Measurements from ENCODE around the gene SLC23A3. TPM values are rescaled to one million over a fixed set of nuclear protein-coding genes. Genes with fewer than 3 reads are reported as not detected.
A peak's percentile ranks its signal among the peaks of the same experiment; 100 is the strongest.

SLC23A3 gene
- polyA plus RNA-seq, 1 donor from 2014 or later, result 0.63 TPM

- H3K36me3 Mint-ChIP-seq, result peaks cover 14% of the 10 kb centered on the region
- H3K27me3 Mint-ChIP-seq, result no peaks in the 10 kb centered on the region
- no peak overlapping the region for H3K27ac Mint-ChIP-seq
- H3K4me1 Mint-ChIP-seq, result peaks cover 0 to 4% (median 3%) of the 10 kb centered on the region in 3 donors
- H3K4me3 Mint-ChIP-seq, result no peak overlapping the region
- no peaks in the 10 kb centered on the region for H3K9me3 Mint-ChIP-seq
Measured at GRCh38 chr2:219125225-219125885, 44.5 kb downstream of the SLC23A3 start.

- Mint-ChIP-seq H3K36me3 (peaks cover 11% of the 10 kb centered on the region), H3K4me3 (no peak overlapping the region), H3K9me3 (no peaks in the 10 kb centered on the region), H3K27me3 (no peaks in the 10 kb centered on the region), H3K4me1 (peaks cover 0 to 4% (median 3%) of the 10 kb centered on the region in 3 donors), H3K27ac (no peak overlapping the region)
Measured at GRCh38 chr2:219124381-219125110, 45.3 kb downstream of the SLC23A3 start.

DNA sequence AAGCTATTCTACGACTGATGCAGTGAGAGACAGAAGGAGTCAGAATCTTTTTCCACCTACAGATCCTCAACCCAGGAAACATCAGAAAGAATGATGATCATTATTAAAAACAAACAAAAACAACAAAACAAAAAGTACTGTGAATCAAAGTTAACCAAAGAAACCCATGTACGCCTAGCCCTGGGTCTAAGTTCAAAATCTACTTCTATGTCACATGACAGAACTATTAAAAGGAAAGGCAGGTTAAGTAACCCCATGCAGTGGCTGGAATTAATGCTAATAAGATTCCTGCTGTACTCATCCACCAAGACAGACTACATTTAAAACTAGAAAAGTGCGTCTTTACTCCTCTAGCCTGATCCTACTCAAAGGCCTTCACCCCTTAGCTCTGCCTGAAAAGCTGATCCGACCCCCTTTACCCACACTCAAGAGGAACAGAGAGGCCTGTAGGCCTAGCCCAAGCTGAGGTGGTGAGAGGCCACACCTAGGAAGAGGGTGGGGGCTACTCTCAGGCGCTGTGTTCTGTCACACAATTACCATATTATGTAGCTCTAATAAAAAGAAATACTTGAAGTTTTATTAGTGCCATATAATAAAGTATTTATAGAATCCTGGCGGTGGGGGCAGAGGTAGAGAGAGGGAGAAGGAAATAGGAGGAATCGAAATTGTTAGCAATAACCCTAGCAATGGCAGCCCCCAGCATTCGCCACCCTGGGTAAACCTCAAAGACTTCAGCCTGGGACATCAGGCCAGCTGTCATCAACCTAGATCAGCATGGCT is 46.3 kb downstream of the SLC23A3 start:
- H3K4me1 Mint-ChIP-seq, result peaks cover 0 to 4% (median 4%) of the 10 kb centered on the region in 3 donors
- H3K4me3 Mint-ChIP-seq, result no peak overlapping the region
- H3K36me3 Mint-ChIP-seq, result peaks cover 11% of the 10 kb centered on the region
- H3K27ac Mint-ChIP-seq, result no peak overlapping the region
- no peaks in the 10 kb centered on the region for H3K9me3 Mint-ChIP-seq
- H3K27me3 Mint-ChIP-seq, result no peaks in the 10 kb centered on the region

GRCh38 chr2:219122202-219122980 is 47.4 kb downstream of the SLC23A3 start:
- H3K36me3 Mint-ChIP-seq, result peaks cover 11% of the 10 kb centered on the region
- no peak overlapping the region for H3K27ac Mint-ChIP-seq
- H3K9me3 Mint-ChIP-seq, result no peaks in the 10 kb centered on the region
- no peaks in the 10 kb centered on the region for H3K27me3 Mint-ChIP-seq
- H3K4me3 Mint-ChIP-seq, result no peak overlapping the region
- H3K4me1 Mint-ChIP-seq, result peaks cover 0 to 4% (median 4%) of the 10 kb centered on the region in 3 donors

- peaks cover 0 to 4% (median 2%) of the 10 kb centered on the region in 3 donors for H3K4me1 Mint-ChIP-seq
- H3K9me3 Mint-ChIP-seq, result no peaks in the 10 kb centered on the region
- peaks cover 7% of the 10 kb centered on the region for H3K36me3 Mint-ChIP-seq
- H3K27ac Mint-ChIP-seq, result no peak overlapping the region
- H3K4me3 Mint-ChIP-seq, result no peak overlapping the region
- no peaks in the 10 kb centered on the region for H3K27me3 Mint-ChIP-seq
Measured at GRCh38 chr2:219120082-219120481, 49.7 kb downstream of the SLC23A3 start.

GRCh38 chr2:219119422-219120043 is 50.3 kb downstream of the SLC23A3 start:
- Mint-ChIP-seq H3K4me3 (no peak overlapping the region), H3K27me3 (no peaks in the 10 kb centered on the region), H3K9me3 (no peaks in the 10 kb centered on the region), H3K36me3 (peaks cover 7% of the 10 kb centered on the region), H3K4me1 (peaks cover 0 to 4% (median 2%) of the 10 kb centered on the region in 3 donors), H3K27ac (no peak overlapping the region)

- Mint-ChIP-seq H3K36me3 (peaks cover 8% of the 10 kb centered on the region), H3K4me3 (no peak overlapping the region), H3K4me1 (peaks cover 1 to 10% (median 5%) of the 10 kb centered on the region in 3 donors), H3K27me3 (no peaks in the 10 kb centered on the region), H3K27ac (no peak overlapping the region), H3K9me3 (no peaks in the 10 kb centered on the region)
Measured at GRCh38 chr2:219118504-219118903, 51.3 kb downstream of the SLC23A3 start.

DNA sequence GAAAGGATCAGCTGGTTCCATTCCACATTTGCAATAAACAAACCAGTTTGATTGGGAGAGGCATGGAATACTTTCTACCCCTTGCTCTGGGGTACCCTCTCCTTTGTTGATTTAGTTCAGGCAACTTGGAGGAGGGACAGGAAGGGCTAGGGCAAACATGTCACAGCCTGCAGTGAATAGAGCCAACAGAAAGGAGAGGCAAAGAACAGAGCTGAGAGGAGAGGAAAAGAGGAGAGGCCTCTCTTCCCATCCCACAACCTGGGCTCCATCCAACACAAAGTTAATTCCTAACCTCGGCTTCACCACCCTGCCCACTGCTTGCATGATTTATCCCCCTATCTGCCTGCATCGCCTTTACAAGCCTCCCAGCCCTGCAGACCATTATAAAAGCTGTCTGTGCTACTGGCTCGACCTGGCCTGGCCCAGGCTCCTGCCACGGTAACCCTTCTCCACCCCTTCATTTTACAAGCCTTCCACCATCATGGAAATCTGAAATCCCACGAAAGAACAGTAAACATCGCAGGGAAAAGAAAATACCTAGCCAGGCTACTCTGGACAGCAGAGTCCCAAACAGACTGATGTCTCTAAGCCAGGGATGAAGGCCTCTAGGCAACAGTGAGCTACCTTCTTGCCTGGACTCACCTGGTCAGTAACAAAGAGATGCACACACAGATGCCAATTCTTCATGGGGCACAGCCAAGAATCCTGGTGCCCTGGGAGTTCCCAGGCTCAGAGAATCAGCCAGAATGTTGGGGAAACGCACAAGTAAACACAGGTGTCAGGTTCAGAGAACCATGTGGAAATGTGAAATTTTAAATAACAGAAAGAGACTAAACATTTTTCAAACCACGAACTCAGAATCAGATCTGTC is 52.8 kb downstream of the SLC23A3 start:
- no peak overlapping the region for H3K27ac Mint-ChIP-seq
- H3K4me1 Mint-ChIP-seq, result peaks cover 3 to 12% (median 5%) of the 10 kb centered on the region in 3 donors
- no peak overlapping the region for H3K4me3 Mint-ChIP-seq
- peaks cover 8% of the 10 kb centered on the region for H3K36me3 Mint-ChIP-seq
- H3K27me3 Mint-ChIP-seq, result no peaks in the 10 kb centered on the region
- H3K9me3 Mint-ChIP-seq, result no peaks in the 10 kb centered on the region

DNA sequence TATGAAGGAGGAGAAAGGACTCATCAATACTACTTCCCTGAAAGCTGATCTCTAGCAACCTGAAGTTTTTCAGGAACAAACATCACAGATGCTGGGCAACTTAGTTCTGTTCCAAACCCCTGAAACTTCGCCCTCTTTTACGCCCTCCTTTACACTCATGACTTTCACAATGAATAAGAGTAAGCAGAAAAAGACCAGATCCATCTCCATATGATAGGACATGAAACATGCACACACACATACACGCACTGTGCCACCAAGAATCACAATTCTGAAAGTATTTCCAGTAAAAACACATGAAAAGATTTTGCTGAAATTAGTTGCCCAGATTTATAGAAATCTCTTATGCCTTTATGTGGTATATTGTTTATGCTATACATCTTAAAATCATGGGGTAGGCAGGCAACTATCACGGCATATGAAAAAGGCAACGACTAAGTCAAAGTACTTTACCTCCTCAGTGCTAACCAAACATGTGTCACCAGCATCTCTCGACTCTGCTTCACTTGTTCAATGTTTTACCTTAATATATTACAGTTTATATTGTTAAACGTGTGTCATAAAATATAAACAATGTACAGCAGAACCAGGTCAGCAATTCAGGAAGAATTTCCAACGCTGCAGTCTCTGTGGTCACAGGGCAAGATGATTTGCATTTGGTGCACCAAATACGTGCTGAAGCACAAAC is 57.0 kb downstream of the SLC23A3 start:
- H3K27me3 Mint-ChIP-seq, result no peaks in the 10 kb centered on the region
- peaks cover 3 to 11% (median 10%) of the 10 kb centered on the region in 3 donors for H3K4me1 Mint-ChIP-seq
- H3K4me3 Mint-ChIP-seq, result no peak overlapping the region
- H3K9me3 Mint-ChIP-seq, result no peaks in the 10 kb centered on the region
- no peak overlapping the region for H3K27ac Mint-ChIP-seq
- peaks cover 3% of the 10 kb centered on the region for H3K36me3 Mint-ChIP-seq

GRCh38 chr2:219112062-219112406 is 57.8 kb downstream of the SLC23A3 start:
- Mint-ChIP-seq H3K36me3 (peaks cover 3% of the 10 kb centered on the region), H3K9me3 (no peaks in the 10 kb centered on the region), H3K4me3 (peak overlapping the region in 1 of 4 donors; percentile 21), H3K27me3 (no peaks in the 10 kb centered on the region), H3K4me1 (peaks cover 3 to 11% (median 11%) of the 10 kb centered on the region in 3 donors), H3K27ac (no peak overlapping the region)

Data from IgD-negative memory B cell (primary cell).